ENCODE data around the gene CELSR1. TPM values are rescaled to one million over a fixed set of nuclear protein-coding genes. Genes with fewer than 3 reads are reported as not detected.

CELSR1 gene
- total RNA-seq, 4 donors from 2014 or later: 18.4 to 56.0 (median 31.0) TPM

- WGBS, 2 donors: 96 to 97% methylated on average over 69 to 70 of the region's 70 CpGs
- H3K9me3 ChIP-seq: no peaks in the 10 kb centered on the region
- no peak for DNase-seq
- H3K36me3 ChIP-seq: no peaks in the 10 kb centered on the region
- no peaks in the 10 kb centered on the region for H3K27me3 ChIP-seq
- no peak overlapping the region for H3K4me3 ChIP-seq (replicated peaks in 1 of 3)
- H3K27ac ChIP-seq: no peak overlapping the region
- intact Hi-C loops (cut with DNase I): loop anchor here (10.0 kb wide), 1 partner anchor 89 kb away; no protein-coding TSS in a partner anchor
- TF ChIP-seq POLR2A (IDR thresholded peaks at IDR 0.05) (no peak), CTCF (IDR thresholded peaks at IDR 0.05) (no peak)
- H3K4me1 ChIP-seq: peaks cover 20 to 23% of the 10 kb centered on the region in 2 donors
Observed at GRCh38 chr22:46463435-46464227, 73.8 kb downstream of the CELSR1 start.

- H3K4me1 ChIP-seq: peaks cover 20 to 23% of the 10 kb centered on the region in 2 donors
- no peak for DNase-seq
- intact Hi-C loops (cut with DNase I): loop anchor here (10.0 kb wide), 1 partner anchor 88 kb away; no protein-coding TSS in a partner anchor
- H3K27me3 ChIP-seq: no peaks in the 10 kb centered on the region
- TF ChIP-seq POLR2A (IDR thresholded peaks at IDR 0.05) (no peak), CTCF (IDR thresholded peaks at IDR 0.05) (no peak)
- no peaks in the 10 kb centered on the region for H3K9me3 ChIP-seq
- no peak overlapping the region for H3K4me3 ChIP-seq (replicated peaks in 1 of 3)
- no peak overlapping the region for H3K27ac ChIP-seq
- 64 to 74% methylated on average over 18 of the region's 18 CpGs for WGBS, 2 donors
- no peaks in the 10 kb centered on the region for H3K36me3 ChIP-seq
Observed at GRCh38 chr22:46462726-46463371, 74.6 kb downstream of the CELSR1 start.

GRCh38 chr22:46461566-46462180, 75.7 kb downstream of the CELSR1 start:
- Histone ChIP-seq H3K27ac (no peak overlapping the region), H3K9me3 (no peaks in the 10 kb centered on the region), H3K27me3 (no peaks in the 10 kb centered on the region), H3K4me1 (peaks cover 20 to 23% of the 10 kb centered on the region in 2 donors), H3K4me3 (replicated peaks in 1 of 3) (no peak overlapping the region), H3K36me3 (no peaks in the 10 kb centered on the region)
- no peak for DNase-seq
- 89 to 97% methylated on average over 14 to 19 of the region's 22 CpGs for WGBS, 2 donors
- intact Hi-C loops (cut with DNase I): loop anchor here (10.0 kb wide), 1 partner anchor 87 kb away; no protein-coding TSS in a partner anchor
- TF ChIP-seq CTCF (IDR thresholded peaks at IDR 0.05) (no peak), POLR2A (IDR thresholded peaks at IDR 0.05) (no peak)

- TF ChIP-seq POLR2A (IDR thresholded peaks at IDR 0.05) (no peak), CTCF (IDR thresholded peaks at IDR 0.05) (no peak)
- H3K4me3 ChIP-seq (replicated peaks in 1 of 3): no peak overlapping the region
- no peaks in the 10 kb centered on the region for H3K9me3 ChIP-seq
- no peaks in the 10 kb centered on the region for H3K36me3 ChIP-seq
- H3K27ac ChIP-seq: no peak overlapping the region
- H3K27me3 ChIP-seq: no peaks in the 10 kb centered on the region
- intact Hi-C loops (cut with DNase I): loop anchor here (10.0 kb wide), 1 partner anchor 86 kb away; no protein-coding TSS in a partner anchor
- H3K4me1 ChIP-seq: peaks cover 15% of the 10 kb centered on the region in 2 donors
- 70 to 74% methylated on average over 12 of the region's 12 CpGs for WGBS, 2 donors
- no peak for DNase-seq
Observed at GRCh38 chr22:46460857-46461256, 76.6 kb downstream of the CELSR1 start.

Data from thyroid gland (tissue), 4 donors.